Measurements from ENCODE around the gene PROB1.

DNA sequence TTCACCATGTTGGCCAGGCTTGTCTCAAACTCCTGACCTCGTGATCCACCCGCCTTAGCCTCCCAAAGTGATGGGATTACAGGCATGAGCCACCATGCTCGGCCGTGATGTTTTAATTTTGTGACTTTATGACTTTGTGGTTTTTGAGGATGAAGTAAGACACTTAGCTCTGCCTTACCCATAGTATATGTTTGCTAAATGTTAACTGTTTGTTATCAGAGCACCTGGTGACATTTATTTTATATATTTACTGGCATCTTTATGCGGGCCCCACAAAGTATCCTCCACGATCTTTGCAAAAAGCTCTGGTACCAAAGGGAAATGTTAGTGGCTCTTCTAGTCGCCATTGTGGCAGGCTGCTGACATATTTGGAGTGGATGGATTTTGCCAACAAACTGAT lies 18.5 kb downstream of the PROB1 start:
- TF ChIP-seq, protein P1, sequence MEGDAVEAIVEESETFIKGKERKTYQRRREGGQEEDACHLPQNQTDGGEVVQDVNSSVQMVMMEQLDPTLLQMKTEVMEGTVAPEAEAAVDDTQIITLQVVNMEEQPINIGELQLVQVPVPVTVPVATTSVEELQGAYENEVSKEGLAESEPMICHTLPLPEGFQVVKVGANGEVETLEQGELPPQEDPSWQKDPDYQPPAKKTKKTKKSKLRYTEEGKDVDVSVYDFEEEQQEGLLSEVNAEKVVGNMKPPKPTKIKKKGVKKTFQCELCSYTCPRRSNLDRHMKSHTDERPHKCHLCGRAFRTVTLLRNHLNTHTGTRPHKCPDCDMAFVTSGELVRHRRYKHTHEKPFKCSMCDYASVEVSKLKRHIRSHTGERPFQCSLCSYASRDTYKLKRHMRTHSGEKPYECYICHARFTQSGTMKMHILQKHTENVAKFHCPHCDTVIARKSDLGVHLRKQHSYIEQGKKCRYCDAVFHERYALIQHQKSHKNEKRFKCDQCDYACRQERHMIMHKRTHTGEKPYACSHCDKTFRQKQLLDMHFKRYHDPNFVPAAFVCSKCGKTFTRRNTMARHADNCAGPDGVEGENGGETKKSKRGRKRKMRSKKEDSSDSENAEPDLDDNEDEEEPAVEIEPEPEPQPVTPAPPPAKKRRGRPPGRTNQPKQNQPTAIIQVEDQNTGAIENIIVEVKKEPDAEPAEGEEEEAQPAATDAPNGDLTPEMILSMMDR (conservative IDR thresholded peaks at IDR 0.05), result no peak
- TF ChIP-seq ZFX (IDR thresholded peaks at IDR 0.05), result no peak

Data from C4-2B (cell line).